ENCODE data around the gene ZNF507.

DNA sequence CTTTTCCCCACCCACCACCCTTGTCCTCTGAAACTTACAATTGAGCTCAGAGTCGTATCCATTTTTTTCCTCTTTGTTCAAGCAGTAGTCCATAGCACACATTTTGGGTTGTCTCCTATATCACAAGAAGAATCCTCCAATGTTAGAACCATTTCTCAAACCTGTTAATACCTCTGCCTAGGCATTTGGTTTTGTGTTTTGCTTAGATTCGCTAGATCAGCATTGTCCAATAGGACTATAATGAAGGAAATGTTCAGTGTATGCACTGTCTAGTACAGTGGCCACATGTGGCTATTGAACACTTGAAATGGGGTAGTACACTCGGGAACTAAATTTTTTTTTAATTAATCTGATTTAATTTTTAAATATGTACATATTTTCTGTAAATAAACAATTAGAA is 72.7 kb downstream of the ZNF507 start:
- TF ChIP-seq, protein P1, sequence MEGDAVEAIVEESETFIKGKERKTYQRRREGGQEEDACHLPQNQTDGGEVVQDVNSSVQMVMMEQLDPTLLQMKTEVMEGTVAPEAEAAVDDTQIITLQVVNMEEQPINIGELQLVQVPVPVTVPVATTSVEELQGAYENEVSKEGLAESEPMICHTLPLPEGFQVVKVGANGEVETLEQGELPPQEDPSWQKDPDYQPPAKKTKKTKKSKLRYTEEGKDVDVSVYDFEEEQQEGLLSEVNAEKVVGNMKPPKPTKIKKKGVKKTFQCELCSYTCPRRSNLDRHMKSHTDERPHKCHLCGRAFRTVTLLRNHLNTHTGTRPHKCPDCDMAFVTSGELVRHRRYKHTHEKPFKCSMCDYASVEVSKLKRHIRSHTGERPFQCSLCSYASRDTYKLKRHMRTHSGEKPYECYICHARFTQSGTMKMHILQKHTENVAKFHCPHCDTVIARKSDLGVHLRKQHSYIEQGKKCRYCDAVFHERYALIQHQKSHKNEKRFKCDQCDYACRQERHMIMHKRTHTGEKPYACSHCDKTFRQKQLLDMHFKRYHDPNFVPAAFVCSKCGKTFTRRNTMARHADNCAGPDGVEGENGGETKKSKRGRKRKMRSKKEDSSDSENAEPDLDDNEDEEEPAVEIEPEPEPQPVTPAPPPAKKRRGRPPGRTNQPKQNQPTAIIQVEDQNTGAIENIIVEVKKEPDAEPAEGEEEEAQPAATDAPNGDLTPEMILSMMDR (IDR thresholded peaks at IDR 0.05), result no peak
- TF ChIP-seq EP300 (IDR thresholded peaks at IDR 0.05; ENCODE audit: low read depth), result no peak
- no peak for TF ChIP-seq POLR2AphosphoS5 (IDR thresholded peaks at IDR 0.05)
- TF ChIP-seq POLR2A (IDR thresholded peaks at IDR 0.05), result no peak

All from transverse colon (tissue), 4 donors.